HG03432 (cell line): Measurements from ENCODE around the gene RB1.
A peak's percentile ranks its signal among the peaks of the same experiment; 100 is the strongest.
"Not testable (repeated sequence)": the region's sequence is repeated elsewhere in the genome, so short reads cannot be mapped to it uniquely, and the experiment has no call there.

Source experiments
- ATAC-seq: cut with Tn5 transposase; IDR thresholded peaks from one replicate; pipeline ENCODE4 v1.9.1; 2021; ENCODE audit warnings: mild to moderate bottlenecking, moderate library complexity; ENCODE audit not compliant: unreplicated experiment

Gene RB1

GRCh38 chr13:48404952-48405351, 101.4 kb downstream of the RB1 start:
- no peak for ATAC-seq

GRCh38 chr13:48405875-48406274, 102.3 kb downstream of the RB1 start:
- no peak for ATAC-seq

- no peak for ATAC-seq
These were observed 106.6 kb downstream of the RB1 start for GRCh38 chr13:48410199-48410598.

- ATAC-seq: no peak
These were observed 107.7 kb downstream of the RB1 start for GRCh38 chr13:48411147-48411794.

- ATAC-seq: no peak
These were observed 108.4 kb downstream of the RB1 start for GRCh38 chr13:48411841-48412531.

- ATAC-seq: peak; percentile 43
These were observed 109.4 kb downstream of the RB1 start, which contains the start of gene LPAR6 for GRCh38 chr13:48412881-48413351. Gene LPAR6 (minus strand): TSS chr13:48413113. CDS start chr13:48412423, 690 bp downstream.

- no peak for ATAC-seq
These were observed 111.0 kb downstream of the RB1 start for GRCh38 chr13:48414501-48414900.

- ATAC-seq: no peak
These were observed 112.0 kb downstream of the RB1 start for GRCh38 chr13:48415516-48415915.

- ATAC-seq: not testable (repeated sequence)
These were observed 118.5 kb downstream of the RB1 start for GRCh38 chr13:48422003-48422402.

- ATAC-seq: no peak
These were observed 120.7 kb downstream of the RB1 start for GRCh38 chr13:48424212-48424611.

- no peak for ATAC-seq
These were observed 122.5 kb downstream of the RB1 start for GRCh38 chr13:48426052-48426451.

GRCh38 chr13:48426755-48427298, 123.3 kb downstream of the RB1 start:
- not testable (repeated sequence) for ATAC-seq

GRCh38 chr13:48429036-48429435, 125.5 kb downstream of the RB1 start:
- ATAC-seq: no peak

GRCh38 chr13:48429886-48430285, 126.3 kb downstream of the RB1 start:
- ATAC-seq: peak; percentile 71

GRCh38 chr13:48431431-48431830, 127.9 kb downstream of the RB1 start:
- ATAC-seq: no peak

- ATAC-seq: no peak
These were observed 128.6 kb downstream of the RB1 start for GRCh38 chr13:48431987-48432615.

- no peak for ATAC-seq
These were observed 130.6 kb downstream of the RB1 start for GRCh38 chr13:48434200-48434599.

GRCh38 chr13:48436661-48437288, 133.2 kb downstream of the RB1 start:
- ATAC-seq: no peak

GRCh38 chr13:48437371-48437770, 133.8 kb downstream of the RB1 start:
- ATAC-seq: no peak

- no peak for ATAC-seq
These were observed 140.1 kb downstream of the RB1 start for GRCh38 chr13:48443442-48444208.
